ENCODE results near the gene MYO1F. TPM values are rescaled to one million over a fixed set of nuclear protein-coding genes. Genes with fewer than 3 reads are reported as not detected.

MYO1F gene
- total RNA-seq, 1 donor, result 1.3 TPM

GRCh38 chr19:8610936-8611300 lies 33.7 kb upstream of the MYO1F start:
- H3K4me3 ChIP-seq (ENCODE audit: low read depth, low read length), result no peak overlapping the region
- no peak for DNase-seq (ENCODE audit: low read depth)
- TF ChIP-seq CTCF (IDR thresholded peaks at IDR 0.05; ENCODE audit: insufficient read depth, low read depth, low read length), result no peak

- no peak for TF ChIP-seq CTCF (IDR thresholded peaks at IDR 0.05; ENCODE audit: insufficient read depth, low read depth, low read length)
- peak; percentile 41 for DNase-seq (ENCODE audit: low read depth)
- peak within 1 kb of the TSS; percentile 83 for H3K4me3 ChIP-seq (ENCODE audit: low read depth, low read length)
These were observed 33.0 kb upstream of the MYO1F start, which contains the start of gene ADAMTS10 for GRCh38 chr19:8610041-8610935. Gene ADAMTS10, minus strand, starts transcription at chr19:8610715. Its CDS starts 5,005 bp downstream, at chr19:8605710.

- peak; percentile 37 for TF ChIP-seq CTCF (IDR thresholded peaks at IDR 0.05; ENCODE audit: insufficient read depth, low read depth, low read length)
- peak; percentile 59 for DNase-seq (ENCODE audit: low read depth)
- peak overlapping the region; percentile 83 for H3K4me3 ChIP-seq (ENCODE audit: low read depth, low read length)
These were observed 32.2 kb upstream of the MYO1F start for GRCh38 chr19:8609279-8610040.

- peak overlapping the region; percentile 83 for H3K4me3 ChIP-seq (ENCODE audit: low read depth, low read length)
- TF ChIP-seq CTCF (IDR thresholded peaks at IDR 0.05; ENCODE audit: insufficient read depth, low read depth, low read length), result no peak
- no peak for DNase-seq (ENCODE audit: low read depth)
These were observed 31.7 kb upstream of the MYO1F start for GRCh38 chr19:8608941-8609278.

- H3K4me3 ChIP-seq (ENCODE audit: low read depth, low read length), result no peak overlapping the region
- no peak for TF ChIP-seq CTCF (IDR thresholded peaks at IDR 0.05; ENCODE audit: insufficient read depth, low read depth, low read length)
- DNase-seq (ENCODE audit: low read depth), result no peak
These were observed 30.1 kb upstream of the MYO1F start for GRCh38 chr19:8607386-8607785.

GRCh38 chr19:8605514-8605913 lies 28.3 kb upstream of the MYO1F start:
- TF ChIP-seq CTCF (IDR thresholded peaks at IDR 0.05; ENCODE audit: insufficient read depth, low read depth, low read length), result no peak
- no peak overlapping the region for H3K4me3 ChIP-seq (ENCODE audit: low read depth, low read length)
- DNase-seq (ENCODE audit: low read depth), result no peak

Measured in fibroblast of villous mesenchyme (primary cell).